Measurements from ENCODE around the gene USP5. TPM values are rescaled to one million over a fixed set of nuclear protein-coding genes. Genes with fewer than 3 reads are reported as not detected.

USP5 gene
- total and polyA plus RNA-seq, 12 donors = 30.6 to 162 (median 113) TPM

DNA sequence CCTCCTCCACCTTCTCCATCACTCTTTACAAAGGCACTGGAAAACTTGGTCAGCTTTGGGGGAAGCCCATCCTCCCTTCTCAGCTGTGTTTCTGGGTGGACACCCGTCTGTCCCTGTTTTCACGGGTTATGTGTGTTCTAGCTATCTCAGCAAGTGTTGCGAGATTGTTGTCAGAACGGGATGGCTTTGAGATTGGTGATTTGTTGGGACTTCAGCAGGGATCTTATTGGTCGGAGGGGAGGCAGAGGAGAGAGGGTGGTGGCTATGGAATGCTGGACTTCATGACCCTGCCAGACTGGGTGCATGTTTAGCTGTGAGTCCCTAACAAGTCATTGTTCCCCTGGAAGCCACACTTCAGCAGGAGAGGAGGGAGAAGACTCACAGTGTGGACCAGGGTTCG is 2.1 kb downstream of the USP5 start:
- Histone ChIP-seq H3K4me1 (replicated peaks in 1 of 2) (peaks cover 13 to 24% of the 10 kb centered on the region in 2 donors), H3K9me3 (replicated peaks in 1 of 3) (no peaks in the 10 kb centered on the region), H3K4me3 (no peak overlapping the region), H3K27ac (peak overlapping the region in 2 of 5 donors; percentile 75 to 98), H3K27me3 (no peaks in the 10 kb centered on the region), H3K36me3 (replicated peaks in 1 of 2) (peaks cover 0 to 40% of the 10 kb centered on the region in 2 donors)
- intact Hi-C loops (cut with DNase I) = no loop called here
- 62 to 72% (median 68%) methylated on average over 5 to 6 of the region's 6 CpGs for WGBS, 4 donors
- TF ChIP-seq, protein P1, sequence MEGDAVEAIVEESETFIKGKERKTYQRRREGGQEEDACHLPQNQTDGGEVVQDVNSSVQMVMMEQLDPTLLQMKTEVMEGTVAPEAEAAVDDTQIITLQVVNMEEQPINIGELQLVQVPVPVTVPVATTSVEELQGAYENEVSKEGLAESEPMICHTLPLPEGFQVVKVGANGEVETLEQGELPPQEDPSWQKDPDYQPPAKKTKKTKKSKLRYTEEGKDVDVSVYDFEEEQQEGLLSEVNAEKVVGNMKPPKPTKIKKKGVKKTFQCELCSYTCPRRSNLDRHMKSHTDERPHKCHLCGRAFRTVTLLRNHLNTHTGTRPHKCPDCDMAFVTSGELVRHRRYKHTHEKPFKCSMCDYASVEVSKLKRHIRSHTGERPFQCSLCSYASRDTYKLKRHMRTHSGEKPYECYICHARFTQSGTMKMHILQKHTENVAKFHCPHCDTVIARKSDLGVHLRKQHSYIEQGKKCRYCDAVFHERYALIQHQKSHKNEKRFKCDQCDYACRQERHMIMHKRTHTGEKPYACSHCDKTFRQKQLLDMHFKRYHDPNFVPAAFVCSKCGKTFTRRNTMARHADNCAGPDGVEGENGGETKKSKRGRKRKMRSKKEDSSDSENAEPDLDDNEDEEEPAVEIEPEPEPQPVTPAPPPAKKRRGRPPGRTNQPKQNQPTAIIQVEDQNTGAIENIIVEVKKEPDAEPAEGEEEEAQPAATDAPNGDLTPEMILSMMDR (IDR thresholded peaks at IDR 0.05) = no peak
- no peak for TF ChIP-seq POLR2A (IDR thresholded peaks at IDR 0.05)
- DNase-seq = no peak

DNA sequence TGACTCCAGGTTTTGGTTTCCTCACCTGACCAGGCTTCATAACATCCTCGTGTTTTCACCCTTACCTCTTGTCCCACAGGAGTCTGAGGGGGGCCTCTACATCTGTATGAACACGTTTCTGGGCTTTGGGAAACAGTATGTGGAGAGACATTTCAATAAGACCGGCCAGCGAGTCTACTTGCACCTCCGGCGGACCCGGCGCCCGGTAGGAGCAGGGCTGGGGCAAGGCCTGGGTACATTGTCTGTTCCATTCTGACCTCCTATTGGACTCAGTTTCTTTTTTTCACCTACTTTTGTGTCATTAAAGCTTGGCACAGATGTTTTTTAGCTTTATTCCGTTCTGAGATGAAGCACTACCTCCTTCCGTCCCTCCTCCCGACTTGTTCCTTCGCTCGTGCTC is 3.4 kb downstream of the USP5 start:
- Histone ChIP-seq H3K36me3 (replicated peaks in 1 of 2) (peaks cover 0 to 53% of the 10 kb centered on the region in 2 donors), H3K4me1 (replicated peaks in 1 of 2) (peaks cover 13 to 23% of the 10 kb centered on the region in 2 donors), H3K4me3 (no peak overlapping the region), H3K9me3 (replicated peaks in 1 of 3) (no peaks in the 10 kb centered on the region), H3K27me3 (no peaks in the 10 kb centered on the region), H3K27ac (no peak overlapping the region)
- TF ChIP-seq, protein P1 (IDR thresholded peaks at IDR 0.05) = no peak
- no peak for TF ChIP-seq POLR2A (IDR thresholded peaks at IDR 0.05)
- intact Hi-C loops (cut with DNase I) = no loop called here
- DNase-seq = no peak
- 89 to 94% (median 92%) methylated on average over 14 of the region's 14 CpGs for WGBS, 4 donors

DNA sequence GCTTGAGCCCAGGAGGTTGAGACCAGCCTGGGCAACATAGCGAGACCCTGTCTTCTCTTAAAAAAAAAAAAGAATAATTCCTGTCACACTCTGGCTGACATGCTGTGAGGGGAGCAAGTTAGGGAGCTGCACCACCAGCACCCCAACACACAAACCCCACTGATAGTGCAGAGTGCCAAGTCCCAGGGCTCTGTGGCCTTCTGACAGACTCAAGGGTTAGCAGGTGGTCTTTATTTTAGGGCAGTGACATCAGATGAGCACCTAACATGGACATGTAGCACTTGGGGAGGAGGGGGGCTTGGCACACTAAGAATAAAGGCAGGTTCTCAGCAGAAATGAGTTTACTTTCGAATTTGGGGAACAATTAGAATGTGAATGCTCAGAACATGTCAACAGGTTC is 6.8 kb downstream of the USP5 start:
- H3K36me3 ChIP-seq (replicated peaks in 1 of 2) = peaks cover 0 to 87% of the 10 kb centered on the region in 2 donors
- TF ChIP-seq, protein P1 (IDR thresholded peaks at IDR 0.05) = no peak
- no peak for TF ChIP-seq POLR2A (IDR thresholded peaks at IDR 0.05)
- no peaks in the 10 kb centered on the region for H3K27me3 ChIP-seq

DNA sequence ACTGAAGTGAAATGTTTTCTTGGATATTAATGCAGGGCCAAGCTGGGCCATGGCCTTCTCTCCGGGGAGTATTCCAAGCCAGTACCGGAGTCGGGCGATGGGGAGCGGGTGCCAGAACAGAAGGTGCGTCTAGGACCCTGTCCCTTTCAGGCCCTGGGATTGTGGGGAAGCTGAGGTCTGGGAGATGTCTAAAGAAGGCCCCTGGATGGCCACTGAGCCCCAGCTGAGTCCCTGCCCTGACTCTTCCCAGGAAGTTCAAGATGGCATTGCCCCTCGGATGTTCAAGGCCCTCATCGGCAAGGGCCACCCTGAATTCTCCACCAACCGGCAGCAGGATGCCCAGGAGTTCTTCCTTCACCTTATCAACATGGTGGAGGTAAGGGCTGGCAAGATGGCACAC is 8.2 kb downstream of the USP5 start:
- H3K36me3 ChIP-seq (replicated peaks in 1 of 2) = peaks cover 0 to 100% of the 10 kb centered on the region in 2 donors
- DNase-seq = no peak
- intact Hi-C loops (cut with DNase I) = no loop called here
- no peak for TF ChIP-seq POLR2A (IDR thresholded peaks at IDR 0.05)
- TF ChIP-seq, protein P1 (IDR thresholded peaks at IDR 0.05) = no peak
- no peaks in the 10 kb centered on the region for H3K9me3 ChIP-seq (replicated peaks in 1 of 3)
- H3K4me3 ChIP-seq = no peak overlapping the region
- no peaks in the 10 kb centered on the region for H3K27me3 ChIP-seq
- 92 to 96% (median 94%) methylated on average over 9 of the region's 9 CpGs for WGBS, 4 donors
- H3K4me1 ChIP-seq (replicated peaks in 1 of 2) = no peaks in the 10 kb centered on the region
- no peak overlapping the region for H3K27ac ChIP-seq

More for the DNA sequence above, 6.8 kb downstream of the USP5 start:
- H3K9me3 ChIP-seq (replicated peaks in 1 of 3) = no peaks in the 10 kb centered on the region
- no peak for DNase-seq
- 87 to 100% (median 95%) methylated on average over 2 of the region's 2 CpGs for WGBS, 4 donors
- peaks cover 0 to 6% of the 10 kb centered on the region in 2 donors for H3K4me1 ChIP-seq (replicated peaks in 1 of 2)
- H3K27ac ChIP-seq = no peak overlapping the region
- intact Hi-C loops (cut with DNase I) = no loop called here
- no peak overlapping the region for H3K4me3 ChIP-seq
